Thyroid gland (tissue), 4 donors: Measurements from ENCODE around the gene CCL20.

Source experiments
- CTCF ChIP-seq, 6 experiments: fragments of 200-600 bp in 3 of 6; fragments of 450-650 bp in 3 of 6; sonication (generic) in 3 of 6; IDR thresholded peaks; one replicate each; pipeline ENCODE4 v1.5.1; 2016 to 2019; ENCODE audit warnings: antibody characterized with exemption in 6 of 6, mild to moderate bottlenecking in 2 of 6, inconsistent platforms in 1 of 6, moderate library complexity in 1 of 6
- POLR2A ChIP-seq, 2 donors: fragments of 450-650 bp; IDR thresholded peaks; one replicate each; pipeline ENCODE4 v1.6.1; 2017; ENCODE audit warnings: antibody characterized with exemption in 2 of 2, mild to moderate bottlenecking in 2 of 2, moderate library complexity in 1 of 2

GRCh38 chr2:227826019-227826521 lies 12.4 kb downstream of the CCL20 start:
- TF ChIP-seq CTCF (IDR thresholded peaks at IDR 0.05) = no peak
- no peak for TF ChIP-seq POLR2A (IDR thresholded peaks at IDR 0.05)
